Uterus (tissue), 4 donors: ENCODE results near the gene MYH11. TPM values are rescaled to one million over a fixed set of nuclear protein-coding genes. Genes with fewer than 3 reads are reported as not detected.
A peak's percentile ranks its signal among the peaks of the same experiment; 100 is the strongest.
"Not testable (repeated sequence)": the region's sequence is repeated elsewhere in the genome, so short reads cannot be mapped to it uniquely, and the experiment has no call there.

ENCODE experiments used
- DNase-seq, 2 donors: peaks; one replicate each; pipeline ENCODE4 v3.0.0-alpha.2; 2019 to 2020
- H3K27ac ChIP-seq, 2 donors: fragments of 200-600 bp; sonication (generic); 1 replicate in 1 of 2; 2 replicates in 1 of 2; pipeline ENCODE4 v1.5.1; 2016 to 2018
- H3K27me3 ChIP-seq, 2 donors: fragments of 200-600 bp; sonication (generic); one replicate each; pipeline ENCODE4 v1.5.1; 2018 to 2019; ENCODE audit warnings: control low read depth in 1 of 2
- H3K36me3 ChIP-seq, 2 donors: fragments of 200-600 bp; sonication (generic); one replicate each; pipeline ENCODE4 v1.5.1; 2019; ENCODE audit warnings: control low read depth in 1 of 2
- H3K4me1 ChIP-seq, 2 donors: fragments of 200-600 bp; sonication (generic); one replicate each; pipeline ENCODE4 v1.5.1; 2018 to 2019; ENCODE audit warnings: control low read depth in 1 of 2
- H3K4me3 ChIP-seq, 2 donors: fragments of 200-600 bp; sonication (generic); 1 replicate in 1 of 2; 2 replicates in 1 of 2; pipeline ENCODE4 v1.5.1; 2018 to 2019; ENCODE audit warnings: mild to moderate bottlenecking in 1 of 2
- H3K9me3 ChIP-seq, 2 donors: fragments of 200-600 bp; sonication (generic); one replicate each; pipeline ENCODE4 v1.5.1; 2019; ENCODE audit warnings: control low read depth in 1 of 2
- CTCF ChIP-seq, 4 experiments: fragments of 200-600 bp in 2 of 4; fragments of 450-650 bp in 2 of 4; sonication (generic) in 2 of 4; IDR thresholded peaks; one replicate each; pipeline ENCODE4 v1.5.1; 2016 to 2019; ENCODE audit warnings: antibody characterized with exemption in 4 of 4, mild to moderate bottlenecking in 2 of 4, moderate library complexity in 1 of 4
- POLR2A ChIP-seq, 2 donors: fragments of 450-650 bp; IDR thresholded peaks; one replicate each; pipeline ENCODE4 v1.6.1; 2016; ENCODE audit warnings: antibody characterized with exemption in 2 of 2, mild to moderate bottlenecking in 1 of 2, moderate library complexity in 1 of 2
- intact Hi-C: fragments of 100-400 bp; cut with DNase I; formaldehyde crosslinking; loops from one replicate; pipeline ENCODE4 v1.15.1; 2023; ENCODE audit warnings: low total_unique reads
- total RNA-seq, 4 donors: library from RNA; depleted of rRNA in 3 of 4; stranded (reverse); fragments of >200 nt in 3 of 4; gene quantifications; one replicate each; pipeline versions ENCODE4 v1.1.0 to v1.2.4, GENCODE V29; 2014 to 2023
- donor health status: DM: yes; HTN: yes; CAD: no.

The MYH11 gene
- total RNA-seq, 4 donors from 2014 or later: 447 to 1,893 (median 822) TPM

GRCh38 chr16:15798671-15799070 is 58.2 kb downstream of the MYH11 start:
- Histone ChIP-seq H3K9me3 (no peaks in the 10 kb centered on the region), H3K4me1 (peaks cover 2 to 3% of the 10 kb centered on the region in 2 donors), H3K27ac (peak overlapping the region in 1 of 2 donors; percentile 9), H3K27me3 (no peaks in the 10 kb centered on the region), H3K36me3 (no peaks in the 10 kb centered on the region), H3K4me3 (no peak overlapping the region)
- no peak for DNase-seq
- intact Hi-C loops: no loop called here
- TF ChIP-seq POLR2A (IDR thresholded peaks at IDR 0.05) (no peak), CTCF (IDR thresholded peaks at IDR 0.05) (no peak)

GRCh38 chr16:15796885-15797284 is 59.9 kb downstream of the MYH11 start:
- Histone ChIP-seq H3K27ac (no peak overlapping the region), H3K27me3 (no peaks in the 10 kb centered on the region), H3K4me1 (peaks cover 0 to 2% of the 10 kb centered on the region in 2 donors), H3K9me3 (no peaks in the 10 kb centered on the region), H3K4me3 (no peak overlapping the region), H3K36me3 (no peaks in the 10 kb centered on the region)
- intact Hi-C loops: no loop called here
- DNase-seq: no peak
- no peak for TF ChIP-seq CTCF (IDR thresholded peaks at IDR 0.05)

GRCh38 chr16:15795615-15796014 is 61.2 kb downstream of the MYH11 start:
- intact Hi-C loops: no loop called here
- H3K27me3 ChIP-seq: no peaks in the 10 kb centered on the region
- H3K36me3 ChIP-seq: no peaks in the 10 kb centered on the region
- no peak for TF ChIP-seq POLR2A (IDR thresholded peaks at IDR 0.05)
- no peak for TF ChIP-seq CTCF (IDR thresholded peaks at IDR 0.05)
- H3K27ac ChIP-seq: peak overlapping the region in 1 of 2 donors; percentile 46
- DNase-seq: no peak
- H3K4me3 ChIP-seq: no peak overlapping the region
- H3K4me1 ChIP-seq: peaks cover 0 to 2% of the 10 kb centered on the region in 2 donors
- no peaks in the 10 kb centered on the region for H3K9me3 ChIP-seq

GRCh38 chr16:15792563-15792971 is 64.3 kb downstream of the MYH11 start:
- DNase-seq: no peak
- Histone ChIP-seq H3K27ac (peak overlapping the region in 1 of 2 donors; percentile 38), H3K4me1 (peaks cover 0 to 2% of the 10 kb centered on the region in 2 donors), H3K9me3 (no peaks in the 10 kb centered on the region), H3K36me3 (no peaks in the 10 kb centered on the region), H3K4me3 (no peak overlapping the region), H3K27me3 (no peaks in the 10 kb centered on the region)
- intact Hi-C loops: no loop called here
- TF ChIP-seq CTCF (IDR thresholded peaks at IDR 0.05) (no peak), POLR2A (IDR thresholded peaks at IDR 0.05) (no peak)

- H3K9me3 ChIP-seq: no peaks in the 10 kb centered on the region
- TF ChIP-seq POLR2A (IDR thresholded peaks at IDR 0.05) (no peak), CTCF (IDR thresholded peaks at IDR 0.05) (no peak)
- no peaks in the 10 kb centered on the region for H3K27me3 ChIP-seq
- no peak for DNase-seq
- intact Hi-C loops: no loop called here
- H3K27ac ChIP-seq: peak overlapping the region; percentile 38
- H3K4me3 ChIP-seq: no peak overlapping the region
- no peaks in the 10 kb centered on the region for H3K36me3 ChIP-seq
- H3K4me1 ChIP-seq: peaks cover 0 to 2% of the 10 kb centered on the region in 2 donors
Measured at GRCh38 chr16:15790458-15790857, 66.4 kb downstream of the MYH11 start.

- H3K9me3 ChIP-seq, H3K36me3 ChIP-seq, H3K4me1 ChIP-seq, H3K4me3 ChIP-seq, DNase-seq, intact Hi-C loops, H3K27me3 ChIP-seq: not testable (repeated sequence)
- H3K27ac ChIP-seq: peak overlapping the region; percentile 39 to 61
Measured at GRCh38 chr16:15789816-15790215, 67.0 kb downstream of the MYH11 start.
